Choroid plexus epithelial cell (primary cell): ENCODE results near the gene SCUBE1.

Experiments
- DNase-seq: peaks from one replicate; pipeline ENCODE4 v3.0.0-alpha.2; 2010; ENCODE audit warnings: low read depth
- H3K4me3 ChIP-seq: 2 replicates; pipeline ENCODE4 v1.5.1; 2011; ENCODE audit warnings: low read depth, mild to moderate bottlenecking, control low read depth, low read length, moderate library complexity
- TF ChIP-seq, protein P1 (sequence below): conservative IDR thresholded peaks from 2 replicates; pipeline ENCODE4 v1.5.1; 2011; ENCODE audit warnings: low read depth, mild to moderate bottlenecking, control low read depth, inconsistent platforms, low read length, moderate library complexity

The SCUBE1 gene

DNA sequence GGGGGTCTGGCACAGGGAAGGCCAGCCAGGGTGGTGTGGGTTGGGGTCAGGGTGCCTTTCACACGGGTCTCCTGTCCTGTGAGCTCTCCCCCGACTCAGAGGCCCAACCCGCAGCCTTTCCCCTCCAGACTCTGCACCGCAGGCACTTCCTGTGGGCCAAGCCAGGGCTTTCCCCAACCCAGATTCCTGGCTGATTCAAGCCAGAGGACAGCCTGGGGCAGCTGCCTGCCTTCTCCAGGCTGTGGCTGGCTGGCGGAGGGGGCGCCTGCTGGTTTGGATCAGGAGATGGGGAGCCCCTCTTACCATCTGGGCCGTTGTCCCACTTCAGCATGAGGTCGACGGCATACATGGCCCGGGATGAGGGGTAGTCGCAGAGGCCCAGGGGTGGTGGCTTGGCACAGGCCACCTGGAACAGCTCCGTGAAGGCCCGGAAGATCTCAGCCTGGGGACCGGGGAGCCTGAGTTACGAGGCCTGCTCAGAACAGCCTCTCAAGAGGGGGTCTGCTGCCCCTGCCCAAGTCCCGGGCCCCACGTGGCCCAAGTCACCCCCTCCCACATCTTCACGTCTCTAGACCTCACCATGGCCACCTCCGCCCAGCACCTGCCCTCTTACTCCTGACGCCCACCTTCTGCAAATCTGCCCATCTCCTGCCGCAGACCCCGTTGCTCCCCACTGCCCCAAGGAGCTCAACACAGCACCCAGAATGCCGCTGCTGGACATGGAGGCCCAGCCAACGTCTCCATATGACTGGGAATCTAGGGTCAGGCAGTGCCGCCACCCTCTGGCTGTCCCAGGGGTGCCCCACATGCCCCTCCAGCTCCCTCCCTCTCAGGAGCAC, 174.5 kb downstream of the SCUBE1 start:
- TF ChIP-seq, protein P1, sequence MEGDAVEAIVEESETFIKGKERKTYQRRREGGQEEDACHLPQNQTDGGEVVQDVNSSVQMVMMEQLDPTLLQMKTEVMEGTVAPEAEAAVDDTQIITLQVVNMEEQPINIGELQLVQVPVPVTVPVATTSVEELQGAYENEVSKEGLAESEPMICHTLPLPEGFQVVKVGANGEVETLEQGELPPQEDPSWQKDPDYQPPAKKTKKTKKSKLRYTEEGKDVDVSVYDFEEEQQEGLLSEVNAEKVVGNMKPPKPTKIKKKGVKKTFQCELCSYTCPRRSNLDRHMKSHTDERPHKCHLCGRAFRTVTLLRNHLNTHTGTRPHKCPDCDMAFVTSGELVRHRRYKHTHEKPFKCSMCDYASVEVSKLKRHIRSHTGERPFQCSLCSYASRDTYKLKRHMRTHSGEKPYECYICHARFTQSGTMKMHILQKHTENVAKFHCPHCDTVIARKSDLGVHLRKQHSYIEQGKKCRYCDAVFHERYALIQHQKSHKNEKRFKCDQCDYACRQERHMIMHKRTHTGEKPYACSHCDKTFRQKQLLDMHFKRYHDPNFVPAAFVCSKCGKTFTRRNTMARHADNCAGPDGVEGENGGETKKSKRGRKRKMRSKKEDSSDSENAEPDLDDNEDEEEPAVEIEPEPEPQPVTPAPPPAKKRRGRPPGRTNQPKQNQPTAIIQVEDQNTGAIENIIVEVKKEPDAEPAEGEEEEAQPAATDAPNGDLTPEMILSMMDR: peak; percentile 4

DNA sequence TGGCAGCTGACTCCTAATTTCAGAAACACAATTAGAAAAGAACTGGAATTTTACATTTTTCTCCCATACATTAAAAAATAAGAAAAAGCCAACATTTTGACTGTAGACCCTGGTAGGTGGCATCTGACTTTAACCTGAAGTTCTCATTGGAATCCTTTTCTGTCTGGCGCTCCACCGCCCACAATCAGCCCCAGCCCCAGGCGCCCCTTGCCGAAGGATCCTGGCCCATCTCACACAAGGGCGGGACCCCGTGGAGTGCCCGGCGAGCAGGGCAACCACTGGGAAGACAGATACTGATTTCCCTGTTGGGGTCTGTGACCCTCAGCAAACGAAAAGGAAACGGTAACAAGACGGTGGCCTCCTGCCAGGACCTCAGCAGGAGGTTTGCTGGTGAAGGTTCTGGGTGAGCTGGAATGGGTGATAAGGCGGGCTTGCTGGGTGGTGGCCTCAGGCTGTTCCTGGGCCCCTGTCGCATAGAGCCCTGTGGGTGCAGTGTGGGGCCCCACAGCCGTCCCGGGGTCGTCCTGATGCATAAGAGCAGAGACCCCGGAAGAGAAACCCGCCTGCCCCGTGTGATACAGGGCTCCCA, 176.1 kb downstream of the SCUBE1 start:
- TF ChIP-seq, protein P1: no peak
- no peak for DNase-seq
- no peak overlapping the region for H3K4me3 ChIP-seq

More for the DNA sequence above, 174.5 kb downstream of the SCUBE1 start:
- H3K4me3 ChIP-seq: no peak overlapping the region
- peak; percentile 84 for DNase-seq

DNA sequence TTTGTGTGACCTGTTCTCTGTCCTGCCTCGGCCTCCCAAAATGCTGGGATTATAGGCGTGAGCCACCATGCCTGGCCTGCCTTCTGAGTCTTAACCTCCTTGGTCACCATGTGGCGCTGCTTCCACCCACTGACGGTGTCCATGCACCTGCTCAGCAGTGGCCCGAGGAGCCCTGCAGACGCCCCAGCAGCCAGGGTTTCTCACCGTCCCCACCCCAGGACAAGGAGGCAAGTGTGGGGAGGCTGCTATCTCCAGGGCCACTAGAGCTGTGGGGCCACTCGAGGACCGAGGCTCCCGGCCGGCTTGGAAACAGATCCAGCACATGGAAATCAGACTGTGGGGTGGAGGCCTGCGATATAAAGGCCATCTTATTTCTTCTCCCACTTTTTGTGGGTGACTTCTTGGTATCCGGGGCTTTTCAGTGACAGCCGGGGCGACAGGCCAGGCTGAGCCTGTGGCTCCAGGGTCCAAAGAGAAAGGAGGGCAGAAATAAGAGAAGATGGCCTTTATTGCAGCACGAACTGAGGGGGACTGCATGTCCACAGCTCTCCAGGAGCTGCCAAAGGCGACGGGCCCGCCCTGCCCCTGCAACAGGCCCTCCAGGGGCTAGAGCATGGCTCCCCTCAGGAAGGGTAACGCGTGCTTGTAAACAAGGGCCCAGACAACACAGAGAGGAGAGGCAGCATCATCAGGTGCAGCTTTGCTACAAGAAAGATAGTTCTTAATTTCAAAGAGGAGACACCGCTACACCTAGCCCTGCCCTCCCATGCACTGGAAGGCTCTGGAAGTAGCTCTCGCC, 176.8 kb downstream of the SCUBE1 start:
- DNase-seq: no peak
- TF ChIP-seq, protein P1: no peak
- no peak overlapping the region for H3K4me3 ChIP-seq

DNA sequence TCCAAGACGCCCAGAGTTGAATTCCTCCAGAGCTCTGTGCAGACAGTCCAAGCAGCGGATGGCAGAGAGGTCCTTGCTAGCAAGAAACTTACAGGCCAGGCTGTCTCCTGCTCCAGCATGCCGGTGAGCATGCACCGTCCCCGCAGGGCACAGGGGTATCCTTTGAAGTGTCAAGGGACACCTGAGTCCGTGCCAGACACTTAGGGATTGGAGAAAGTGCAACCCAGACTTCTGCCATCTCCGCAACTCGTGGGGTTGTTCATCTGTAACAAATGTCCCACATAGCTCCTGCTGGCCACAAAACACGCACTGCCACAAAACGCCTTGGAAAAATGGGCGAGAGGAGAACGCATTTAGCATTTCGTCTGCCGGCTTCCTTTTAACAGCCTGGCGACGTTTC, 178.5 kb downstream of the SCUBE1 start:
- TF ChIP-seq, protein P1: no peak
- no peak overlapping the region for H3K4me3 ChIP-seq
- DNase-seq: no peak

DNA sequence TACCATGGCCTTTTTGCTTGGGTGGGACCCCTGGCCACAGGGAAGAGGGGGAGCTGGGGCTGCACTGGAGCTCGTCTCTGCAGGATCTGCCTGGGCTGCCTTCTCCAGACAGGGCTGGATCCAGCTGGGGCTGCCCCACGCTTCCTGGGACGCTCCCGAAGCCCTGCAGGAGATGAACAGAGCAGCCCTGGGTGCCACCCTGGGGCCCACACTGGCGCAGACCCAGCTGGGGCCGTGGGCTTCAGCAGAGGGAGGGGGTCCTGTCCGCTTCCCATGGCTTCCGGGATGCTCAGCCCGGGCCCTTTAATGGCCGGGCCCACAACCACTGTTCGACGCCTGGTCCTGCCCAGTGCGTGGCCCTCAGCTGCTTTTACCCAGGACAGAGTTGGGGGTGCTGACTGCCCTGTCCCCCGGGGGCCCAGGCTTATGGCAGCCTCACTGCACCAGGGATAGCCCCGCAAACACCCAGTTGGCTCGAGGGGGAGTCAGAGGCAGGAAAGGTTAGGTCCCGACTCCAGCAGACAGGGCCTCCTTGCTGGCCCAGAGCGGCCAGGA, 179.9 kb downstream of the SCUBE1 start:
- DNase-seq: no peak
- no peak overlapping the region for H3K4me3 ChIP-seq
- TF ChIP-seq, protein P1: no peak

DNA sequence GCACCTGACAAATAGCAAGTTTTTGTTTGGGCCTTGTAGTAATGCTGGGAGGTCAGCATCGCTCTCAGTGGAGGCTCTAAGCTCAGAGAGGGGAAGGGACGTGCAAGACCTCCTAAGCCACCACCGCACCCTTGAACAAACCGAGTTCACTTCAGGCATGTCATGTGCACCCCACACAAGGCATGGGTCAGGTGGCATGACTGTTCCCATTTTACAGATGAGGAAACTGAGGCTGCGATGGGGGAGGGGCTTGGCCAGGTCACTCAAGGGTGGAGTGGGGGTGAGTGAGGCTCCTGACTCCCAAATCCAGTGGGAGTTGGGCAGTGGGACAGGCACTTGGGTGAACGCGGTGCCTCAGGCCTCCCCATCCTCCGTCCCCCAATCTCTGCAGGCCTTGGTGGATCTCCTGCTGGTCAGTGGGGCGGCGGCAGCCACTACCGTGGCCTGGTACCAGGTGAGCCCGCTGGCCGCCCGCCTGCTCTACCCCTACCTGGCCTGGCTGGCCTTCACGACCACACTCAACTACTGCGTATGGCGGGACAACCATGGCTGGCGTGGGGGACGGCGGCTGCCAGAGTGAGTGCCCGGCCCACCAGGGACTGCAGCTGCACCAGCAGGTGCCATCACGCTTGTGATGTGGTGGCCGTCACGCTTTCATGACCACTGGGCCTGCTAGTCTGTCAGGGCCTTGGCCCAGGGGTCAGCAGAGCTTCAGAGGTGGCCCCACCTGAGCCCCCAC, 180.6 kb downstream of the SCUBE1 start:
- no peak overlapping the region for H3K4me3 ChIP-seq
- DNase-seq: no peak
- TF ChIP-seq, protein P1: no peak
